GM13977 (cell line): Measurements from ENCODE around the gene PREX1.
"Not testable (repeated sequence)": the region's sequence is repeated elsewhere in the genome, so short reads cannot be mapped to it uniquely, and the experiment has no call there.

Experiments
- DNase-seq: peaks from one replicate; pipeline ENCODE4 v3.0.0; 2012; ENCODE audit warnings: low spot score
- CTCF ChIP-seq: IDR thresholded peaks from 2 replicates; pipeline ENCODE4 v1.5.1; 2012; ENCODE audit warnings: mild to moderate bottlenecking, control low read depth; ENCODE audit not compliant: insufficient read depth; ENCODE audit errors: extremely low read depth, missing control alignments
- in situ Hi-C: fragments of 300-500 bp; cut with MboI; formaldehyde crosslinking; loops from one replicate; pipeline ENCODE4 v1.12.0; 2022; ENCODE audit warnings: low sequenced_read_pairs, low pct_unique_long_range_greater_than_20kb, mixed read lengths, inconsistent platforms; ENCODE audit not compliant: unreplicated experiment

PREX1 gene

GRCh38 chr20:48599748-48600469 is 227.9 kb downstream of the PREX1 start:
- DNase-seq = no peak
- in situ Hi-C loops = loop anchor here (25.0 kb wide), 2 partner anchors 813 to 888 kb away; partner anchors contain the start of gene SULF2

GRCh38 chr20:48599106-48599747 is 228.6 kb downstream of the PREX1 start:
- in situ Hi-C loops = no loop called here
- no peak for DNase-seq

More at GRCh38 chr20:48599748-48600469, 227.9 kb downstream of the PREX1 start:
- TF ChIP-seq CTCF = no peak

GRCh38 chr20:48598303-48598941 is 229.4 kb downstream of the PREX1 start:
- DNase-seq, in situ Hi-C loops: not testable (repeated sequence)

More at GRCh38 chr20:48599106-48599747, 228.6 kb downstream of the PREX1 start:
- no peak for TF ChIP-seq CTCF

GRCh38 chr20:48597521-48598302 is 230.1 kb downstream of the PREX1 start:
- DNase-seq = no peak

GRCh38 chr20:48596334-48596898 is 231.4 kb downstream of the PREX1 start:
- TF ChIP-seq CTCF = no peak
- DNase-seq = no peak
- in situ Hi-C loops = no loop called here

More at GRCh38 chr20:48597521-48598302, 230.1 kb downstream of the PREX1 start:
- in situ Hi-C loops = no loop called here
- TF ChIP-seq CTCF = no peak

GRCh38 chr20:48595495-48596333 is 232.1 kb downstream of the PREX1 start:
- no peak for DNase-seq
- TF ChIP-seq CTCF = no peak
- in situ Hi-C loops = no loop called here
